Stimulated activated CD8-positive, alpha-beta memory T cell treated with anti-CD3 and anti-CD28 coated beads, Interleukin-12 subunit alpha, Interleukin-12 subunit beta, amount 100 ng/mL, for 4 hours (primary cell): ENCODE results near the gene CATSPERZ.
A peak's percentile ranks its signal among the peaks of the same experiment; 100 is the strongest.
"Not testable (repeated sequence)": the region's sequence is repeated elsewhere in the genome, so short reads cannot be mapped to it uniquely, and the experiment has no call there.

Source experiments
- DNase-seq: peaks from one replicate; pipeline ENCODE4 v3.0.0-alpha.2; 2020; ENCODE audit warnings: low read depth

The CATSPERZ gene

GRCh38 chr11:64321026-64321425 lies 20.9 kb downstream of the CATSPERZ start:
- no peak for DNase-seq

DNA sequence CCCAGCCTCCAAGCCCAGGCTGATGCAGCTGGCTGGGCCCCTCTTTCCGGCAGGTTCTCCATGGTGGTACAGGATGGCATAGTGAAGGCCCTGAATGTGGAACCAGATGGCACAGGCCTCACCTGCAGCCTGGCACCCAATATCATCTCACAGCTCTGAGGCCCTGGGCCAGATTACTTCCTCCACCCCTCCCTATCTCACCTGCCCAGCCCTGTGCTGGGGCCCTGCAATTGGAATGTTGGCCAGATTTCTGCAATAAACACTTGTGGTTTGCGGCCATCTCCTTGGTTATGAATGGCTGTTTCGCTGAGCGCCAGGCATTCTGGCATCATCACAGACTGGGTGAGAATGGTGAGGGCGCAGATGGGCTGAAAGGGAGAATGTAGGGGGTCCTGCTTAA lies 21.4 kb downstream of the CATSPERZ start:
- no peak for DNase-seq

DNA sequence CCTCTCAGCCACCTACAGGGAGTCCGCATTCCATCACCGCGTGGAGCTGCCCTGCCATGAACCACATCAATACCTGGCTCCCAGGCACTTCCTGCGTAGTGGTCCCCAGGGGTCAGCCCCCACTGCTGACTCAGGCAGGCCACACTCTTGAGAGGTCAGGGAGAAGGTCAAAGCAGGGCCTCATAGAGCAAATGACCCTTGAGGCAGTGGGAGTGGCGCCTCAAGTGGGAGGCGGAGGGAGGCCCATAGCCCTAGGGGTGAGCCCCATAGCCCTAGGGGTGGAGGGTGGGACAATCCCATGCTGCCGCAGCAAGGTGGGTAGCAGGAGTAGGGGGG lies 22.7 kb downstream of the CATSPERZ start:
- DNase-seq = no peak

GRCh38 chr11:64323373-64323772 lies 23.2 kb downstream of the CATSPERZ start:
- DNase-seq = no peak

DNA sequence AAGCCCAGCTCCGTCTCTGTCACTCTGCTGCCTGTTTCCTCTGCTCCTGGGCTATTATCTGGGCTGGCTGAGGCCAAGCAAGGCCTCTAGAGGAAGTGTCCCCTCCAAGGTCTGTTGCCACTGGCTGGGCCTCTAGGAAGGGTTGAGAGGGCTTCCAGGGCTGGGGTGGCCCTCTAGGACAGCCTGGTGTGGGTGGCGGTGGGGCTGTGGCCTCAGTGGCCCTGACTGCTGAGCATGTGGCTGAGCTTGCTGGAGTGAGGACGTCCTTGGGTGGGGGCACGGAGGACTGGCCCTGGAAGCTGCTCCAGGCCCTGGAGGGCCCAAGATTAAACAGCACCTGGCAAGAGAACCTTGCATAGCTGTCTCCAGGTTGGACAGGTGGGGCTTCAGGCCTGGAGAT lies 23.8 kb downstream of the CATSPERZ start:
- not testable (repeated sequence) for DNase-seq

DNA sequence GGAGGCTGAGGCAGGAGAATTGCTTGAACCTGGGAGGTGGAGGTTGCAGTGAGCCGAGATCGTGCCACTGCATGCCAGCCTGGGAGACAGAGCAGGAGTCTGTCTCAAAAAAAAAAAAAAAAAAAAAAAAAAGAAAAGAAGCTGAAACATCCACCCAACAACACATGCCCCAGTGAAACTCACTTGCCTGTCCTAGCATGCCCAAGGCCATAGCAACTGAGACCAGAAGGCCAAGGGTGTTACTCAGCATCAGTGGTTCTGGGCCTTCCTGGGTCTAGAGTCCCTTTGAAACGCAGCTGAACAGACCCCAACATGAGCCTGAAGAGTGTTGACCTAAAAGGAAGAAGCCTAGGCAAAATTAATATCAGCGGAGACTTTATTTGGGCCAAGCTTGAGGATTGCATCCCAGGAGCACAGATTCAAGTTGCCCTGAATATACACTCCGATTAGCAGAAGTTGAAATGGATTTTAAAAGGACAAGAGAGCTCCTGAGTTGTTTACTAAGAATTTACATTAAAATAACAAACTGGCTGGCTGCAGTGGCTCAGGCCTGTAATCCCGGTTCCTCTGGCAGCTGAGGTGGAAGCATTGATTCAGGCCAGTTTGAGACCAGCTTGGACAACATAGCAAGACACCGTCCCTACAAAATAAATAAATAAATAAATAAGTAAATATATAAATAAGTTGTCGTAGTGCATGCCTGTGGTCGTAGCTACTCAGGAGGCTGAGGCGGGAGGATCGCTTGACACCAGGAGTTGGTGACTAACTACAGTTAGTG lies 24.7 kb downstream of the CATSPERZ start:
- no peak for DNase-seq

GRCh38 chr11:64327375-64327774 lies 27.2 kb downstream of the CATSPERZ start:
- no peak for DNase-seq

- DNase-seq = no peak
Observed at GRCh38 chr11:64327993-64328392, 27.8 kb downstream of the CATSPERZ start.

- no peak for DNase-seq
Observed at GRCh38 chr11:64330888-64331287, 30.7 kb downstream of the CATSPERZ start.

GRCh38 chr11:64331569-64332371 lies 31.6 kb downstream of the CATSPERZ start:
- peak; percentile 55 for DNase-seq

DNA sequence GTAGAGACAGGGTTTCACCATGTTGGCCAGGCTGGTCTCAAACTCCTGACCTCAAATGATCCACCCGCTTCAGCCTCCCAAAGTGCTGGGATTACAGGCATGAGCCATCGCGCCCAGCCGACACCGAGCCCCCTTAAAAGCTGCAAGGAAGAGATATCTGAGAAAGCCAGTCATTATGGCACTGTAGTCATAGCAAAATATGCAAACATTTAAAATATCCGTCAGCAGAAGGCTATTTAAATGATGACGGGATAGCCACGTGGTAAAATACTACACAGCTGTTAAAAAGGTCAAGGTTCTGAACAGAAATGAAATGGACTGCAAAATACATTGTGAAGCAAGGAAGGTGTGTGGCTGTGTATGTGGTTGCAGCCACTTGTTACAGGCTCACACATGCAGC lies 33.4 kb downstream of the CATSPERZ start:
- DNase-seq = no peak

DNA sequence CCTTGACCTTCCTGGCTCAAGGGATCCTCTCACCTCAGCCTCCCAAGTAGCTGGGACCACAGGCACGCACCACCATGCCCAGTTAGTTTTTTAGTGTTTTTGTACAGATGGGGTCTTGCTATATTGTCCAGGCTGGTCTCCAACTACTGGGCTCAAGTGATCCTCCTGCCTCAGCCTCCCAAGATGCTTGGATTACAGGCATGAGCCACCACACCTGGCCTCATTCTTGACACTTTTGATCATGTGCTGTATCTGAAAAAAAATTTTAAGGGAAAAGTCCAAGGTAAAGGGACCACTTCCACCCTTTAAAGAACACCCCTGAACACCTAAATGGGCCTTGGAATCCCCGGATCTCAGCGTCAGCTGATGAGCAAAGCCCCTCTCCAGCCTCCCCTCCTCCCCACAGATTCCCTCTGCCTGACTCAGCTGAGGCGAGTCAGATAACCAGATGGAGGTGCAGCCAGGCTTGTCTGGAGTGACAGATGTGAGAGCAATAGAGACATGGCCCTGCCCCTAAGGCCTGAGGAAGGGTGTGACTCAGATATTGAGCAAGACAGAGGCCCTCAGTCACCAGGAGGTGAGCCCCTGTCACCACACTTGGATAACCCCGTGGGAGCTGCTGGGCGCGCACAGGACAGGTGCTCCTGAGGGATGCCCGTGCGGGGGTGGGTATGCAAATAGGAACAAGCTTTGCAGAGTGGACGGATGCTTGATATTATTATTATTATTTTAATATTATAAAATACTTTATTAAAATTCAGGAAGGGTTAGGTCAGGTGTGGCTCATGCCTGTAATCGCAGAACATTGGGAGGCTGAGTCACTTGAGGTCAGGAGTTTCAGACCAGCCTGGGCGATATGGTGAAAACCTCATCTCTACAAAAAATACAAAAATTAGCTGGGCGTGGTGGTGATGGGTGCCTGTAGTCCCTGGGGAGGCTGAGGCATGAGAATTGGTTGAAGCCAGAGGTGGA lies 34.9 kb downstream of the CATSPERZ start:
- DNase-seq = no peak

DNA sequence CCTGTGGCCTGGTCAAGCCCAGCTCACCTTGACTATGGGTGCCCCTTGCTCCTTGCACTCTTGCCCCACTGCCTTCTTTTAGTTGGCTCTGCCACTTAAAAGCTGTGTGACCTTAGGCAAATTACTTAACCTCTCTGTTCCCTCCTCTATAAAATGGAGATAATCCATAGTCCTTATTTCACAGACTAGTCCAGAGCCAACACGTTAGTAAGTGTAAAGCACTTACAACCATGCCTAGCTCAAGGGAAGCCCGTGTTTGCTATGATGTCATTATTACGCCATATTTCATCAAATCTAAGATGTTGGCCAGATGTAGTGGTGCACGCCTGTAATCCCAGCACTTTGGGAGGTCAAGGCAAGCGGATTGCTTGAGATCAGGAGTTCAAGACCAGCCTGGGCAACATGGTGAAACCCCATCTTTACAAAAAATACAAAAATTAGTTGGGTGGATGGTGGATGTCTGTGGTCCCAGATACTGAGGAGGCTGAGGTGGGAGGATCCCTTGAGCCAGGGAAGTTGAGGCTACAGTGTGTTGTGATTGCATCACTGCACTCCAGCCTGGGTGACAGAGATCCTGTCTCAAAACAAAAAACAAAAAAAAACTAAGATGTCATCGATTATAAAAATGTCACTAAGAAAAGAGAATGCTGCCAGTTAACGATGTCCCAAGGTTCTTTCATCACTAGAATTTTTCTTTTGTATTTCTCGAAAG lies 37.5 kb downstream of the CATSPERZ start:
- no peak for DNase-seq

GRCh38 chr11:64338716-64339115 lies 38.6 kb downstream of the CATSPERZ start:
- DNase-seq = no peak

GRCh38 chr11:64339286-64339685 lies 39.1 kb downstream of the CATSPERZ start:
- no peak for DNase-seq

DNA sequence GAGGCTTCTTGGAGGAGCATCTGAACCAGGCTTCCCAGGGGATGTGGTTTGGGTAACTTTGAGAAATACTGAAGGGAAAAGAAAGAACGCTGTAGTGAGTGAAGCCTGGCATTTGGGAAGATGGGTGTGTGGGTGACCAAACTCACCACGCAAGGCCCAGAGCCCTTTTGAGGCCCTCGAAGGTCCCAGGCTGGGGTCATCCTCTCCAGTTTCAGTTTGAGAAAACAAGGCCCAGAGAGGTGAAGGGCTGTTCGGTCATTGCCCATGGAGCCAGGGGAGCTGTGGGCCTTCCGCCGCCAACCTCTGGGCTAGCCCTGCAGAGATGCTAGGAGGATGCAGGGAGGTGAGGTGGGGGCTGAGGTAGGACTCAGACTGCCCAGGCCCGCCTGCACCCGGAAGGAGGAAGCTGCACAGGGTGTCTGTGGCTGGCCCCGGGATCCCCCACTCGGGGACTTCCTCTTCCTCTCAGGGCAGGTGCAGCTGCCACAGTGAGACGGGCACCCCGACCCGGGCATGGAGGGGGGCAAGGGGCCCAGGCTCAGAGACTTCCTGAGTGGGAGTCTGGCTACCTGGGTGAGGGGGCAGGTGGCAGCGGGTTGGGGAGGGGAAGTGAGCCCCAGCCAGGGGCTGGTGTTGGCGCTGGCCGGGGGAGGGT lies 39.7 kb downstream of the CATSPERZ start, which contains the start of gene CCDC88B:
Gene CCDC88B, plus strand, starts transcription at position 451 of the 655 bp plus-strand sequence. Its CDS starts 63 bp downstream, at position 514.
- DNase-seq = peak; percentile 72

- peak; percentile 65 for DNase-seq
Observed at GRCh38 chr11:64340671-64341335, 40.6 kb downstream of the CATSPERZ start.

DNA sequence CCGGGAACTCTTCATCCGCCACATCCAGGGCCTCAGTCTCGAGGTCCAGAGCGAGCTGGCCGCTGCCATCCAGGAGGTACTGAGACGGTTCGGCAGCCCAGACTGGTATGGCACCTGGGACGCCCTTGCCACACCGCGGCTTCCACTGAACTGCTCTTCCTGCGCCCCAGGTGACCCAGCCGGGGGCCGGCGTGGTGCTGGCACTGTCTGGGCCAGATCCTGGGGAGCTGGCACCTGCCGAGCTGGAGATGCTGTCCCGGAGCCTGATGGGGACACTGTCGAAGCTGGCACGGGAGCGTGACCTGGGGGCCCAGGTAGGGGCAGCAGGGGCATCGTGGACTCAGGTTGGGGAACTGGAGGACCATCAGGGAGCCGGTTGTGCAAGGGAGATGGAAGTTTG lies 41.3 kb downstream of the CATSPERZ start:
- DNase-seq = no peak

GRCh38 chr11:64341851-64342791 lies 42.0 kb downstream of the CATSPERZ start:
- DNase-seq = peak; percentile 75
